Activated naive CD8-positive, alpha-beta T cell treated with anti-CD3 and anti-CD28 coated beads, Interleukin-2, amount 50 U/mL, for 16 hours (primary cell): Measurements from ENCODE around the gene LSM2.

Experiments used
- DNase-seq: peaks from one replicate; pipeline ENCODE4 v3.0.0-alpha.2; 2020; ENCODE audit warnings: low read depth, low spot score

Gene LSM2

GRCh38 chr6:31750411-31751022 is 56.2 kb downstream of the LSM2 start:
- no peak for DNase-seq

- DNase-seq: no peak
These were observed 57.3 kb downstream of the LSM2 start for GRCh38 chr6:31749301-31750036.
